CD14-positive monocyte (primary cell): ENCODE measurements around the gene SRXN1. TPM values are rescaled to one million over a fixed set of nuclear protein-coding genes. Genes with fewer than 3 reads are reported as not detected.

Experiments used
- DNase-seq, 3 donors: peaks; one replicate each; pipeline ENCODE4 v3.0.0-alpha.2; 2011 to 2022
- H2AFZ ChIP-seq: 2 replicates; pipeline ENCODE4 v1.6.0; 2012; ENCODE audit warnings: mild to moderate bottlenecking, low read depth, low read length, inconsistent platforms; ENCODE audit not compliant: insufficient read depth, poor library complexity, severe bottlenecking
- H3K27ac ChIP-seq, 2 donors: 1 replicate in 1 of 2; 2 replicates in 1 of 2; pipeline ENCODE4 v1.5.1; 2012 to 2013; ENCODE audit warnings: low read length in 2 of 2, control low read depth in 1 of 2, inconsistent platforms in 1 of 2, low read depth in 1 of 2, mild to moderate bottlenecking in 1 of 2
- H3K27me3 ChIP-seq, 2 donors: one replicate each; pipeline versions ENCODE4 v1.6.0 to v1.6.1; 2011 to 2013; ENCODE audit warnings: low read length in 2 of 2; ENCODE audit not compliant: control insufficient read depth in 2 of 2, insufficient read depth in 2 of 2
- H3K36me3 ChIP-seq, 2 donors: replicated peaks in 1 of 2; 1 replicate in 1 of 2; 2 replicates in 1 of 2; pipeline versions ENCODE4 v1.5.1 to v1.6.1; 2012 to 2013; ENCODE audit warnings: low read length in 2 of 2, control low read depth in 1 of 2, inconsistent platforms in 1 of 2, mild to moderate bottlenecking in 1 of 2; ENCODE audit not compliant: insufficient read depth in 2 of 2, control insufficient read depth in 1 of 2
- H3K4me1 ChIP-seq, 2 donors: 1 replicate in 1 of 2; 2 replicates in 1 of 2; pipeline versions ENCODE4 v1.5.1 to v1.6.1; 2012 to 2013; ENCODE audit warnings: low read length in 2 of 2, control low read depth in 1 of 2, inconsistent platforms in 1 of 2, mild to moderate bottlenecking in 1 of 2, moderate library complexity in 1 of 2; ENCODE audit not compliant: insufficient read depth in 2 of 2, control insufficient read depth in 1 of 2
- H3K4me2 ChIP-seq: replicated peaks from 2 replicates; pipeline ENCODE3; 2012; ENCODE audit warnings: low read length, moderate library complexity, mild to moderate bottlenecking; ENCODE audit not compliant: poor library complexity, severe bottlenecking; ENCODE audit errors: extremely low read depth
- H3K4me3 ChIP-seq, 3 experiments: fragments of 200-600 bp in 1 of 3; sonication (generic) in 1 of 3; replicated peaks in 1 of 3; 1 replicate in 2 of 3; 2 replicates in 1 of 3; pipeline ENCODE4 v1.5.1; 2011 to 2013; ENCODE audit warnings: low read length in 3 of 3, mild to moderate bottlenecking in 3 of 3, control low read depth in 2 of 3, low read depth in 2 of 3, inconsistent platforms in 1 of 3, moderate library complexity in 1 of 3
- H3K79me2 ChIP-seq: 2 replicates; pipeline ENCODE4 v1.6.0; 2012; ENCODE audit warnings: mild to moderate bottlenecking, control low read depth, inconsistent platforms, low read length, moderate library complexity; ENCODE audit not compliant: insufficient read depth
- H3K9ac ChIP-seq: 2 replicates; pipeline ENCODE4 v1.6.0; 2017; ENCODE audit warnings: low read length, mild to moderate bottlenecking; ENCODE audit not compliant: insufficient read depth, poor library complexity, severe bottlenecking
- H3K9me3 ChIP-seq, 2 donors: replicated peaks in 1 of 2; 1 replicate in 1 of 2; 2 replicates in 1 of 2; pipeline versions ENCODE4 v1.5.1 to v1.6.1; 2012 to 2013; ENCODE audit warnings: low read length in 2 of 2, control low read depth in 1 of 2; ENCODE audit not compliant: control insufficient read depth in 1 of 2, insufficient read depth in 1 of 2
- H4K20me1 ChIP-seq: 2 replicates; pipeline ENCODE4 v1.6.0; 2012; ENCODE audit warnings: mild to moderate bottlenecking, low read length, control low read depth, moderate library complexity; ENCODE audit not compliant: insufficient read depth
- H3K27ac Mint-ChIP-seq, 7 donors: one replicate each; pipeline ENCODE4 v1.8.0; 2020; ENCODE audit warnings: mild to moderate bottlenecking in 7 of 7, mixed read lengths in 7 of 7, moderate library complexity in 6 of 7, inconsistent platforms in 2 of 7
- H3K27me3 Mint-ChIP-seq, 3 donors: one replicate each; pipeline ENCODE4 v1.8.0; 2021 to 2022; ENCODE audit warnings: low read depth in 3 of 3, mild to moderate bottlenecking in 3 of 3, mixed read lengths in 3 of 3, moderate library complexity in 3 of 3, inconsistent platforms in 1 of 3
- H3K36me3 Mint-ChIP-seq, 2 donors: one replicate each; pipeline ENCODE4 v1.8.0; 2020; ENCODE audit warnings: mixed read lengths in 2 of 2, inconsistent platforms in 1 of 2, mild to moderate bottlenecking in 1 of 2
- H3K4me1 Mint-ChIP-seq: one replicate; pipeline ENCODE4 v1.8.0; 2020; ENCODE audit warnings: mild to moderate bottlenecking, mixed read lengths
- H3K4me3 Mint-ChIP-seq, 2 donors: one replicate each; pipeline ENCODE4 v1.8.0; 2020; ENCODE audit warnings: mild to moderate bottlenecking in 2 of 2, mixed read lengths in 2 of 2, moderate library complexity in 1 of 2
- H3K9me3 Mint-ChIP-seq, 7 donors: one replicate each; pipeline ENCODE4 v1.8.0; 2020 to 2022; ENCODE audit warnings: mixed read lengths in 7 of 7, mild to moderate bottlenecking in 6 of 7, moderate library complexity in 6 of 7, inconsistent platforms in 2 of 7
- WGBS: methylation state at CpG from one replicate; pipeline ENCODE4 v1.1.5; 2013; ENCODE audit warnings: missing lambda C conversion rate; ENCODE audit not compliant: insufficient coverage; 5-methylcytosine and 5-hydroxymethylcytosine counted together
- intact Hi-C, 2 donors: fragments of 100-400 bp; cut with micrococcal nuclease; formaldehyde crosslinking; loops; one replicate each; pipeline versions ENCODE4 v1.15.0 to v1.15.1; 2023
- polyA plus RNA-seq, 3 donors: library from polyadenylated mRNA; depleted of rRNA in 1 of 3; unstranded in 2 of 3; stranded (reverse) in 1 of 3; fragments of 300-500 nt in 2 of 3; fragments of >200 nt in 1 of 3; fragmentation: Illumina TruSeq in 2 of 3; gene quantifications; 1 replicate in 2 of 3; 2 replicates in 1 of 3; pipeline ENCODE4 v1.2.3, GENCODE V29; 2012 to 2021
- TF ChIP-seq, protein P1 (sequence below): fragments of 200-600 bp; IDR thresholded peaks from one replicate; pipeline ENCODE4 v1.8.0; 2022; ENCODE audit warnings: antibody characterized with exemption, mild to moderate bottlenecking

Gene SRXN1
- polyA plus RNA-seq, 3 donors = 33.5 to 62.4 (median 56.6) TPM

DNA sequence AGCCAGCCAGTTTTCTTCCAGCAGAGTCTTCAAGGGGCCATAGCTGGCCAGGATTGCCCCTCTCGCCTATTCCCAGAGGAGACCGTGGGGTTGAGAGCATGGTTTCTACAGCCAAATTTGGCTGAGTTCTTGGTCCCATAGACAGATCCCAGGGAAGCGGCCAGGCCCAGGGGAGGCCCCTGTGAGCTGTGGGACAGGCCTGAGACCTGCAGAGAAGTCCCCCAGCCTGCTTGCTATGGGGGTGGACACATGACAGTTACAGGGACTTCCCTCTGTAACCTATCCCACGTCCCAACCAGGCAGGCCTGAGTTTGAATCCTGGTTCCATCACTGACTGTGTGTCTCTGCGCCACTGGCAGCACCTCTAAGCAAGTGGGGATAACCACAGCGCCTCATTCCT is 45.5 kb downstream of the SRXN1 start:
- H3K27me3 ChIP-seq = peaks cover 28 to 38% of the 10 kb centered on the region in 2 donors
- peaks cover 0 to 20% of the 10 kb centered on the region in 2 donors for H3K9me3 ChIP-seq
- Mint-ChIP-seq H3K27ac (no peak overlapping the region), H3K36me3 (peaks cover 0 to 2% of the 10 kb centered on the region in 2 donors), H3K9me3 (peaks cover 0 to 12% (median 3%) of the 10 kb centered on the region in 7 donors), H3K4me3 (no peak overlapping the region), H3K4me1 (peaks cover 14% of the 10 kb centered on the region), H3K27me3 (peaks cover 36 to 44% (median 41%) of the 10 kb centered on the region in 3 donors)
- H3K4me1 ChIP-seq = peaks cover 5 to 6% of the 10 kb centered on the region in 2 donors
- no peak for DNase-seq
- H2AFZ ChIP-seq = no peak overlapping the region
- H3K27ac ChIP-seq = no peak overlapping the region
- H3K36me3 ChIP-seq = no peaks in the 10 kb centered on the region
- H4K20me1 ChIP-seq = no peaks in the 10 kb centered on the region
- WGBS = 100% methylated on average over 4 of the region's 6 CpGs
- intact Hi-C loops = no loop called here
- H3K9ac ChIP-seq = no peak overlapping the region
- H3K4me3 ChIP-seq = no peak overlapping the region
- TF ChIP-seq, protein P1, sequence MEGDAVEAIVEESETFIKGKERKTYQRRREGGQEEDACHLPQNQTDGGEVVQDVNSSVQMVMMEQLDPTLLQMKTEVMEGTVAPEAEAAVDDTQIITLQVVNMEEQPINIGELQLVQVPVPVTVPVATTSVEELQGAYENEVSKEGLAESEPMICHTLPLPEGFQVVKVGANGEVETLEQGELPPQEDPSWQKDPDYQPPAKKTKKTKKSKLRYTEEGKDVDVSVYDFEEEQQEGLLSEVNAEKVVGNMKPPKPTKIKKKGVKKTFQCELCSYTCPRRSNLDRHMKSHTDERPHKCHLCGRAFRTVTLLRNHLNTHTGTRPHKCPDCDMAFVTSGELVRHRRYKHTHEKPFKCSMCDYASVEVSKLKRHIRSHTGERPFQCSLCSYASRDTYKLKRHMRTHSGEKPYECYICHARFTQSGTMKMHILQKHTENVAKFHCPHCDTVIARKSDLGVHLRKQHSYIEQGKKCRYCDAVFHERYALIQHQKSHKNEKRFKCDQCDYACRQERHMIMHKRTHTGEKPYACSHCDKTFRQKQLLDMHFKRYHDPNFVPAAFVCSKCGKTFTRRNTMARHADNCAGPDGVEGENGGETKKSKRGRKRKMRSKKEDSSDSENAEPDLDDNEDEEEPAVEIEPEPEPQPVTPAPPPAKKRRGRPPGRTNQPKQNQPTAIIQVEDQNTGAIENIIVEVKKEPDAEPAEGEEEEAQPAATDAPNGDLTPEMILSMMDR = no peak
- no peaks in the 10 kb centered on the region for H3K79me2 ChIP-seq
- H3K4me2 ChIP-seq = no peak overlapping the region

DNA sequence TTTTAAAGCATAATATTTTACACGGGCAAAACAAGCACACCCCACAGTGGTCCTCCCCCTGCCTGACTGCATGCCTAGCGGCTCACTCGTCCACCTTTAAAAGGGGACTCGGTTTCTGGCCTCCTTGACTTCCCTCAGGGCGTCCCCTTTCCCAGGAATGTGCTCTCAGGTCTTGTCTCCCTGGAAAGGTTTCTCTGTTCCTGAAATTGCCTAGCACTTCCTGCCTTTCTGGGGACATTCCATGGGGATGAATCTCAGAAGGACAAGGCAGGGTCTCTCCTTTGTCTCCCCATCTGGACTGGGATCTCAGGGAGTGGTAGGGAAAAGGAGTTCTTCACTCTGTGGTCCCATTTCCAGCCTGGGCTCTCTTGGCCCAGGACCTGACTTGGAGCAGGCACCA is 47.8 kb downstream of the SRXN1 start:
- 78% methylated on average over 5 of the region's 5 CpGs for WGBS

More for the DNA sequence above, 47.8 kb downstream of the SRXN1 start:
- Histone ChIP-seq H3K4me1 (peaks cover 0 to 1% of the 10 kb centered on the region in 2 donors), H4K20me1 (no peaks in the 10 kb centered on the region), H3K79me2 (no peaks in the 10 kb centered on the region), H3K9me3 (no peaks in the 10 kb centered on the region), H3K9ac (no peak overlapping the region), H2AFZ (no peak overlapping the region), H3K27ac (no peak overlapping the region), H3K4me2 (no peak overlapping the region), H3K27me3 (peaks cover 7 to 16% of the 10 kb centered on the region in 2 donors), H3K4me3 (no peak overlapping the region), H3K36me3 (no peaks in the 10 kb centered on the region)
- no peaks in the 10 kb centered on the region for H3K36me3 Mint-ChIP-seq
- H3K4me3 Mint-ChIP-seq = no peak overlapping the region
- peaks cover 15 to 24% (median 19%) of the 10 kb centered on the region in 3 donors for H3K27me3 Mint-ChIP-seq
- no peak overlapping the region for H3K27ac Mint-ChIP-seq
- DNase-seq = no peak
- TF ChIP-seq, protein P1 = no peak
- H3K9me3 Mint-ChIP-seq = peaks cover 0 to 5% (median 0%) of the 10 kb centered on the region in 7 donors
- no peaks in the 10 kb centered on the region for H3K4me1 Mint-ChIP-seq
- intact Hi-C loops = no loop called here
